Keratinocyte (primary cell): ENCODE results near the gene TUBB4B.

Experiments
- CTCF ChIP-seq, 3 experiments: IDR thresholded peaks in 1 of 3; conservative IDR thresholded peaks in 1 of 3; optimal IDR thresholded peaks in 1 of 3; 2 replicates in 2 of 3; 3 replicates in 1 of 3; pipeline versions ENCODE3 to v1.5.1; 2011; ENCODE audit warnings: low read length in 3 of 3, mild to moderate bottlenecking in 3 of 3, moderate library complexity in 2 of 3, control low read depth in 1 of 3, inconsistent platforms in 1 of 3; ENCODE audit not compliant: insufficient read depth in 2 of 3; ENCODE audit errors: extremely low read depth in 1 of 3
- EZH2 ChIP-seq: IDR thresholded peaks from one replicate; pipeline ENCODE4 v1.6.1; 2012; ENCODE audit warnings: inconsistent platforms, mild to moderate bottlenecking, low read length, moderate library complexity

- no peak for TF ChIP-seq EZH2
- TF ChIP-seq CTCF (optimal IDR thresholded peaks at IDR 0.05 in 1 of 3, IDR thresholded peaks at IDR 0.05 in 1 of 3, conservative IDR thresholded peaks at IDR 0.05 in 1 of 3; ENCODE audit: extremely low read depth in 1 of 3, insufficient read depth in 2 of 3, low read length in 3 of 3), result no peak
Observed at GRCh38 chr9:137229903-137230704, 11.0 kb upstream of the TUBB4B start.
